ENCODE results near the gene ADAMTSL1.

- TF ChIP-seq TOE1 (CRISPR knock-in tag; IDR thresholded peaks at IDR 0.05) (no peak), ELF1 (CRISPR knock-in tag; IDR thresholded peaks at IDR 0.05) (no peak), ZNF678 (CRISPR knock-in tag; IDR thresholded peaks at IDR 0.05) (no peak), ZNF577 (CRISPR knock-in tag; IDR thresholded peaks at IDR 0.05; ENCODE audit: borderline replicate concordance, low read depth) (no peak), ZBTB1 (CRISPR knock-in tag; IDR thresholded peaks at IDR 0.05; ENCODE audit: borderline replicate concordance) (no peak)
These were observed 185.1 kb downstream of the ADAMTSL1 start for GRCh38 chr9:18658804-18659705.

Measured in HepG2 (cell line).